Measurements from ENCODE around the gene DESI2.

Gene DESI2

GRCh38 chr1:244757091-244757939 lies 104.4 kb downstream of the DESI2 start:
- H3K4me3 ChIP-seq (ENCODE audit: low read length): no peak overlapping the region
- no peak for TF ChIP-seq CTCF (IDR thresholded peaks at IDR 0.05; ENCODE audit: insufficient read depth, low read depth, low read length, missing control alignments)
- DNase-seq (ENCODE audit: low read depth): no peak

Data from epithelial cell of esophagus (primary cell).